GM23248 (cell line): ENCODE measurements around the gene PIEZO1. TPM values are rescaled to one million over a fixed set of nuclear protein-coding genes. Genes with fewer than 3 reads are reported as not detected.

Experiments used
- DNase-seq: peaks from one replicate; pipeline ENCODE4 v3.0.0-alpha.2; 2015
- H2AFZ ChIP-seq: fragments of 200-600 bp; sonication (generic); 2 replicates; pipeline ENCODE4 v1.6.1; 2016; ENCODE audit warnings: antibody characterized with exemption
- H3F3A ChIP-seq: fragments of 200-600 bp; sonication (generic); 2 replicates; pipeline ENCODE4 v1.6.1; 2016; ENCODE audit warnings: mild to moderate bottlenecking, antibody characterized with exemption, mixed run types; ENCODE audit not compliant: insufficient read depth
- H3K27ac ChIP-seq: fragments of 200-600 bp; sonication (generic); 2 replicates; pipeline ENCODE4 v1.5.1; 2016; ENCODE audit warnings: mild to moderate bottlenecking
- H3K27me3 ChIP-seq: fragments of 200-600 bp; sonication (generic); replicated peaks from 2 replicates; pipeline ENCODE4 v1.6.1; 2016; ENCODE audit warnings: mild to moderate bottlenecking; ENCODE audit not compliant: insufficient read depth
- H3K36me3 ChIP-seq: fragments of 200-600 bp; sonication (generic); 2 replicates; pipeline ENCODE4 v1.6.1; 2016; ENCODE audit warnings: low read depth, mild to moderate bottlenecking
- H3K4me1 ChIP-seq: fragments of 200-600 bp; sonication (generic); 2 replicates; pipeline ENCODE4 v1.6.1; 2016; ENCODE audit warnings: mild to moderate bottlenecking; ENCODE audit not compliant: insufficient read depth
- H3K4me2 ChIP-seq: fragments of 200-600 bp; sonication (generic); one replicate; pipeline ENCODE4 v1.6.1; 2016; ENCODE audit warnings: mild to moderate bottlenecking; ENCODE audit not compliant: unreplicated experiment
- H3K4me3 ChIP-seq: fragments of 200-600 bp; sonication (generic); 2 replicates; pipeline ENCODE4 v1.5.1; 2016; ENCODE audit warnings: mild to moderate bottlenecking
- H3K79me2 ChIP-seq: fragments of 200-600 bp; sonication (generic); 2 replicates; pipeline ENCODE4 v1.6.1; 2016; ENCODE audit warnings: mild to moderate bottlenecking; ENCODE audit not compliant: insufficient read depth
- H3K9ac ChIP-seq: fragments of 200-600 bp; sonication (generic); 2 replicates; pipeline ENCODE4 v1.6.1; 2016; ENCODE audit warnings: mild to moderate bottlenecking
- H3K9me2 ChIP-seq: fragments of 200-600 bp; sonication (generic); 2 replicates; pipeline ENCODE4 v1.6.1; 2016; ENCODE audit warnings: mixed run types, mild to moderate bottlenecking, moderate library complexity; ENCODE audit not compliant: insufficient read depth
- H3K9me3 ChIP-seq: fragments of 200-600 bp; sonication (generic); one replicate; pipeline ENCODE4 v1.6.1; 2017; ENCODE audit warnings: low read depth
- H4K20me1 ChIP-seq: fragments of 200-600 bp; sonication (generic); 2 replicates; pipeline ENCODE4 v1.6.0; 2016; ENCODE audit not compliant: insufficient read depth
- EZH2 ChIP-seq: fragments of 200-600 bp; sonication (generic); IDR thresholded peaks from 2 replicates; pipeline ENCODE4 v1.6.1; 2018; ENCODE audit warnings: antibody characterized with exemption, mild to moderate bottlenecking; ENCODE audit not compliant: insufficient read depth, poor library complexity, severe bottlenecking
- EZH2phosphoT487 ChIP-seq: fragments of 200-600 bp; sonication (generic); IDR thresholded peaks from 2 replicates; pipeline ENCODE4 v1.6.1; 2018; ENCODE audit warnings: antibody characterized with exemption, moderate library complexity, mild to moderate bottlenecking, low read depth; ENCODE audit not compliant: insufficient read depth
- WGBS, 2 experiments: methylation state at CpG; one replicate each; pipeline ENCODE4 v1.1.6; 2015 to 2017; ENCODE audit warnings: low lambda C conversion rate in 2 of 2, low coverage in 1 of 2; ENCODE audit errors: missing lambda C conversion rate in 2 of 2; 5-methylcytosine and 5-hydroxymethylcytosine counted together
- in situ Hi-C: fragments of 300-500 bp; cut with MboI; formaldehyde crosslinking; loops from 2 replicates; pipeline ENCODE4 v1.15.0; 2020
- polyA plus RNA-seq: library from polyadenylated mRNA; unstranded; fragments of >200 nt; fragmentation: Nextera tagmentation; extraction: Ambion mirVana; gene quantifications from 2 replicates; pipeline ENCODE4 v1.2.1, GENCODE V29; 2016
- total RNA-seq: library from RNA; depleted of rRNA; stranded (reverse); fragments of >200 nt; shearing (Covaris generic); gene quantifications from 2 replicates; pipeline ENCODE4 v1.2.3, GENCODE V29; 2014

Gene PIEZO1
- total and polyA plus RNA-seq, 2 experiments from 2014 or later, result 95.3 to 223 TPM

DNA sequence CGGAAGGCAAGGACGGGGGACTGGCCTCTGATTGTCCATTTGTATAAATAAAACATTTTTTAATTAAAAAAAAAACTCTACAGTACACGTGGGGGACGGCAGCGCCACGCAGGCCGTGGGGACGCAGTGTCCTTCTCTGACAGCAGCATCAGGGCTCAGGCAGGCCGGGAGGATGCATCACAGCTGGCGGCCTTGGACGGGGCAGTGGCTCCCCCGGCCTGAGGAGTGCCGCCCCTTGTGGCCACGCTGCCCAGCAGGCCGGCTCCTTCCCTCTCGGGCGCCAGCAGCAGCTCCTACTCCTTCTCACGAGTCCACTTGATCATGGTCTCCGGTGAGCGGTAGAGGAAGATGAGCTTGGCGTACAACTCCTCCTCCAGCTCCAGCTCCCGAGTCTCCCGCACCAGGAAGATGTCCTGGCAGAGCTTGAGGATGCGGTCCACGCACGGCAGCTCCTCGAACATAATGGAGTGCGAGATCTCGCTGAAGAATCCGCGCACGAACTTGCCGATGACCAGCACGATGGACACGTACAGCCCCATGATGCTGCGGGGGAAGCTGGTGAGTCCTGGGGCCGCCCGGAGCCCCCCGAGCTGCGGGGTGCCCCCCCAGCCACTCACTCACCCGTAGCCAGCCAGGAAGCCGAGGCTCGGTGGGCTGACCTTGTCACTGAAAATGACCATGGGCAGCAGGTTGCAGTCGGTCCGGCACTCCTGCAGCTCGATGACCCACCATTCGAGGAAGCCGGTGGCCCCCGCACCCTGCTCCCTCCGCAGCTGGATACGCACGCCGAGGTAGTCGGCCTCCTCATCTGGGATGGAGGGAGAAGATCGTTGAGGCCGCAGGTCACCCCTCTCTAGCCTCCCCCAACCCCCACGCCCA lies 69.5 kb downstream of the PIEZO1 start:
- H3K9me2 ChIP-seq, result no peaks in the 10 kb centered on the region
- no peak overlapping the region for H2AFZ ChIP-seq
- peaks cover 17% of the 10 kb centered on the region; the same call in 1 of the 2 replicates for H3K79me2 ChIP-seq
- in situ Hi-C loops, result no loop called here
- DNase-seq, result no peak
- H3K4me3 ChIP-seq, result no peak overlapping the region
- no peak overlapping the region for H3K4me2 ChIP-seq
- WGBS, 2 experiments, result 94 to 95% methylated on average over 39 to 48 of the region's 57 CpGs
- peaks cover 15% of the 10 kb centered on the region for H3F3A ChIP-seq
- no peak overlapping the region for H3K9ac ChIP-seq
- no peaks in the 10 kb centered on the region for H3K9me3 ChIP-seq
- no peak overlapping the region for H3K27ac ChIP-seq
- H3K36me3 ChIP-seq, result peaks cover 14% of the 10 kb centered on the region; the same call in 1 of the 2 replicates
- no peaks in the 10 kb centered on the region for H4K20me1 ChIP-seq
- H3K4me1 ChIP-seq, result no peaks in the 10 kb centered on the region
- TF ChIP-seq EZH2, result no peak
- TF ChIP-seq EZH2phosphoT487, result no peak
- H3K27me3 ChIP-seq, result no peaks in the 10 kb centered on the region

DNA sequence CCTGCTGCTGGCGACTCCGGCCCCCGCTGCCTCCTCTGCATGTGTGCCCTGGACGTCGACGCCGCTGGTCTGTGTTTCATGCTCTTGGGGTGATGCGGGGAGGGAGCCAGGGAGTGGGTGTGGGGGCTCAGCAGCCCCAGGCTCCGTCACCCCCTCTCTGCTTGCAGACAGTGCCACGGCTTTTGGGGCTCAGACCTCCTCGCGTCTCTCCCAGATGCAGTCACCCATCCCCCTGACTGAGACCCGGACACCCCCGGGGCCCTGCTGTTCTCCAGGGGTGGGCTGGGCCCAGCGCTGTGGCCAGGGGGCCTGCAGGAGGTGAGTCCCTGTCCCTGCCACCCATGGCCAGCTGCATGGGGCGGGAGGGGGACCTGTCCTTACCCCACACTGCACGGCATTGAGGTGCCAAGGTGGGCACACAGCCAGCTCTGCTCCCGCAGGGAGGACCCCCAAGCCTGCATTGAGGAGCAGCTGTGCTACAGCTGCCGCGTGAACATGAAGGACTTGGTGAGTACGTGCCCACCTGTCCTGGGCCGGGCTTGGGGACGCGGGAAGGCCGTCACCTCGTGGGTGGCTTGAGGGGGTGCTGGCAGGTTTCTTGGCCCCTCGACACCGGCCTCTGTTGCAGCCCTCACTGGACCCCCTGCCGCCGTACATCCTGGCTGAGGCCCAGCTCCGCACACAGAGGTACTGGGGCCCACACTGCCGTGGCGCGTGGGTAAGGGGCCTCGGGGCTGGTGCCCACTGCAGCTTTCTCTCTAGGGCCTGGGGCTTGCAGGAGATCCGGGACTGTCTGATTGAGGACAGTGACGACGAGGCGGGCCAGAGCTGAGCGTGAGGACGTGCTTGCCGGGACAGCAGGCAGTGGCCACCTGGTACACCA lies 70.4 kb downstream of the PIEZO1 start:
- Histone ChIP-seq H2AFZ (no peak overlapping the region), H3K9me2 (no peaks in the 10 kb centered on the region), H3K27ac (no peak overlapping the region), H3K36me3 (peaks cover 14% of the 10 kb centered on the region; the same call in 1 of the 2 replicates), H3K4me1 (no peaks in the 10 kb centered on the region), H3K9me3 (no peaks in the 10 kb centered on the region), H3K9ac (no peak overlapping the region), H3F3A (peaks cover 15% of the 10 kb centered on the region), H3K4me3 (no peak overlapping the region), H3K4me2 (no peak overlapping the region), H3K79me2 (peaks cover 20% of the 10 kb centered on the region; the same call in 1 of the 2 replicates), H4K20me1 (no peaks in the 10 kb centered on the region), H3K27me3 (no peaks in the 10 kb centered on the region)
- 87 to 92% methylated on average over 35 to 42 of the region's 42 CpGs for WGBS, 2 experiments
- in situ Hi-C loops, result no loop called here
- no peak for DNase-seq
- no peak for TF ChIP-seq EZH2
- TF ChIP-seq EZH2phosphoT487, result no peak

DNA sequence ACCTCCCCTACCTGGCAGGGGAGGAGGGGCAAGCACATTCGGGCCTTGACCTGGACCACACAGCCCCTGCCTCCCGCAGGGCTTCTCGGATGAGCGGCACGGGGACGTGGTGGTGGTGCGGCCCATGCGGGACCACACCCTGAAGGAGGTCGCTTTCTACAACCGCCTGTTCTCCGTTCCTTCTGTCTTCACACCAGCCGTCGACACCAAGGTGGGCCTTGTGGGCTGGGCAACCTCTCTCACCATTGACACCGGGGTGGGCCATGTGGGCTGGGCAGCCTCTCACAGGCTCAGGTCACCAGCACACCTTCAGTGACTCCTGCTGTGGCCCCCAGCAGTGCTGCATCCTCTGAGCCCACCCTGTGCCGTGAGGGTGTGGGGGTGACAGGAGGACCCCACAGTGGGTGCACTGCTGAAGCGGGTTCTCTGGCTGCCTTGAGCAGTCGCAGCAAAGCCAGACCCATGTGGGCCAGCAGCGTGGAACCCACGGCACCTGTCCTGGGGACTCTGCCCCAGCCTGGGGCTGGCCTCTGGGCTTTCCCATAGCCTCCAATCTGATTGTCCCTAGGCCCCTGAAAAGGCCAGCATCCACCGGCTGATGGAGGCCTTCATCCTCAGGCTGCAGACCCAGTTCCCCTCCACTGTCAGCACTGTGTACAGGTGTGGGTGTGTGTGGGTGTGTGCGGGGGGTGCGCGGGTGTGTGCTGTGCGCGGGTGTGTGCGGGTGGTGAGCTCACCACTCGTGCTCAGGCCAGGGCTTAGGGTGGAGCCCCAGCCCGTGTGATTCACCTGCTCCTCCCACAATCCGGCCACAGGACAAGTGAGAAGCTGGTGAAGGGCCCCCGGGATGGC lies 71.2 kb downstream of the PIEZO1 start:
- H3K9me3 ChIP-seq, result no peaks in the 10 kb centered on the region
- H3K4me3 ChIP-seq, result no peak overlapping the region
- H3K9ac ChIP-seq, result no peak overlapping the region
- H3K27me3 ChIP-seq, result no peaks in the 10 kb centered on the region
- H3K4me1 ChIP-seq, result no peaks in the 10 kb centered on the region
- peak; percentile 69 for DNase-seq
- peaks cover 24% of the 10 kb centered on the region; the same call in 1 of the 2 replicates for H3K79me2 ChIP-seq
- no peak overlapping the region for H3K27ac ChIP-seq
- H3K9me2 ChIP-seq, result no peaks in the 10 kb centered on the region
- no peak overlapping the region for H3K4me2 ChIP-seq
- H2AFZ ChIP-seq, result no peak overlapping the region
- 81 to 84% methylated on average over 26 to 30 of the region's 30 CpGs for WGBS, 2 experiments
- in situ Hi-C loops, result no loop called here
- peaks cover 14% of the 10 kb centered on the region; the same call in 1 of the 2 replicates for H3K36me3 ChIP-seq
- no peak for TF ChIP-seq EZH2phosphoT487
- peaks cover 15% of the 10 kb centered on the region for H3F3A ChIP-seq
- no peaks in the 10 kb centered on the region for H4K20me1 ChIP-seq

DNA sequence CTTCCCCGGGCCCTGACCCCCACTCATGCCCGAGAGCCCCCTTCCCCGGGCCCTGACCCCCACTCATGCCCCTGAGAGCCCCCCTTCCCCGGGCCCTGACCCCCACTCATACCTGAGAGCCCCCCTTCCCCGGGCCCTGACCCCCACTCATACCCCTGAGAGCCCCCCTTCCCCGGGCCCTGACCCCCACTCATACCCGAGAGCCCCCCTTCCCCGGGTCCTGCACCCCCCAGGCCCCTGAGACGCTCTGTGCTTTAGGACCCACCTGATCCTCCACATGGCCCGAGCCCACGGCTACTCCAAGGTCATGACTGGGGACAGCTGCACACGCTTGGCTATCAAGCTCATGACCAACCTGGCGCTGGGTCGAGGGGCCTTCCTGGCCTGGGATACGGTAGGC lies 72.0 kb downstream of the PIEZO1 start:
- Histone ChIP-seq H3K36me3 (peaks cover 14% of the 10 kb centered on the region; the same call in 1 of the 2 replicates), H3K9ac (no peak overlapping the region), H3K4me2 (no peak overlapping the region), H3K9me3 (no peaks in the 10 kb centered on the region), H3K9me2 (no peaks in the 10 kb centered on the region), H3K4me1 (no peaks in the 10 kb centered on the region), H3K27me3 (no peaks in the 10 kb centered on the region), H3K27ac (no peak overlapping the region), H4K20me1 (no peaks in the 10 kb centered on the region), H3K79me2 (peaks cover 31% of the 10 kb centered on the region), H2AFZ (no peak overlapping the region), H3F3A (peaks cover 12% of the 10 kb centered on the region), H3K4me3 (no peak overlapping the region)
- 93 to 100% methylated on average over 4 to 15 of the region's 15 CpGs for WGBS, 2 experiments
- no peak for TF ChIP-seq EZH2phosphoT487
- no peak for TF ChIP-seq EZH2
- in situ Hi-C loops, result no loop called here
- DNase-seq, result no peak
